Mesenchymal stem cell (in vitro differentiated cells and primary cell): ENCODE data around the gene PRRT2.
"Not testable (repeated sequence)": the region's sequence is repeated elsewhere in the genome, so short reads cannot be mapped to it uniquely, and the experiment has no call there.

Source experiments
- DNase-seq: peaks from one replicate; pipeline ENCODE4 v3.0.0-alpha.2; 2013
- H2AFZ ChIP-seq: one replicate; pipeline ENCODE4 v1.6.1; 2013; ENCODE audit warnings: low read depth, mild to moderate bottlenecking, control low read depth, inconsistent platforms, low read length, moderate library complexity
- H2AK5ac ChIP-seq: 2 replicates; pipeline ENCODE4 v1.6.1; 2013; ENCODE audit warnings: low read length, moderate library complexity, mild to moderate bottlenecking, inconsistent platforms; ENCODE audit not compliant: severe bottlenecking
- H2BK120ac ChIP-seq: one replicate; pipeline ENCODE4 v1.6.1; 2013; ENCODE audit warnings: low read depth, mild to moderate bottlenecking, inconsistent platforms, low read length, moderate library complexity
- H2BK12ac ChIP-seq, 2 experiments: one replicate each; pipeline ENCODE4 v1.6.1; 2013; ENCODE audit warnings: inconsistent platforms in 2 of 2, low read length in 2 of 2, mild to moderate bottlenecking in 2 of 2, moderate library complexity in 2 of 2, control low read depth in 1 of 2
- H2BK15ac ChIP-seq: one replicate; pipeline ENCODE4 v1.6.1; 2013; ENCODE audit warnings: mild to moderate bottlenecking, low read depth, inconsistent platforms; ENCODE audit not compliant: poor library complexity, severe bottlenecking
- H2BK5ac ChIP-seq: 2 replicates; pipeline ENCODE4 v1.6.1; 2013; ENCODE audit warnings: low read depth, mild to moderate bottlenecking, low read length, control low read depth, inconsistent platforms; ENCODE audit not compliant: poor library complexity, severe bottlenecking
- H3K14ac ChIP-seq, 2 experiments: one replicate each; pipeline ENCODE4 v1.6.1; 2013; ENCODE audit warnings: inconsistent platforms in 2 of 2, low read length in 2 of 2, control low read depth in 1 of 2, mild to moderate bottlenecking in 1 of 2, moderate library complexity in 1 of 2
- H3K18ac ChIP-seq, 2 experiments: one replicate each; pipeline ENCODE4 v1.6.1; 2013; ENCODE audit warnings: inconsistent platforms in 2 of 2, low read length in 2 of 2, control low read depth in 1 of 2, low read depth in 1 of 2, mild to moderate bottlenecking in 1 of 2
- H3K23ac ChIP-seq, 2 experiments: one replicate each; pipeline ENCODE4 v1.6.1; 2013; ENCODE audit warnings: inconsistent platforms in 2 of 2, low read length in 2 of 2, mild to moderate bottlenecking in 2 of 2, moderate library complexity in 2 of 2, control low read depth in 1 of 2
- H3K27ac ChIP-seq: 2 replicates; pipeline ENCODE4 v1.5.1; 2013; ENCODE audit warnings: mild to moderate bottlenecking, moderate library complexity, low read length, control low read depth, inconsistent platforms; ENCODE audit not compliant: poor library complexity, severe bottlenecking
- H3K27me3 ChIP-seq, 2 experiments: 2 replicates each; pipeline versions ENCODE4 v1.6.1 to v1.7.0; 2013; ENCODE audit warnings: low read length in 2 of 2, mild to moderate bottlenecking in 2 of 2, moderate library complexity in 2 of 2, control low read depth in 1 of 2, inconsistent platforms in 1 of 2; ENCODE audit not compliant: control insufficient read depth in 1 of 2, insufficient read depth in 1 of 2
- H3K36me3 ChIP-seq, 2 experiments: 2 replicates each; pipeline versions ENCODE4 v1.6.1 to v1.7.0; 2013; ENCODE audit warnings: low read length in 2 of 2, control low read depth in 1 of 2, inconsistent platforms in 1 of 2, low read depth in 1 of 2, mild to moderate bottlenecking in 1 of 2; ENCODE audit not compliant: insufficient read depth in 2 of 2, control insufficient read depth in 1 of 2
- H3K4ac ChIP-seq, 2 experiments: one replicate each; pipeline ENCODE4 v1.6.1; 2013; ENCODE audit warnings: inconsistent platforms in 2 of 2, low read length in 2 of 2, mild to moderate bottlenecking in 2 of 2, moderate library complexity in 2 of 2, control low read depth in 1 of 2, low read depth in 1 of 2
- H3K4me1 ChIP-seq: 2 replicates; pipeline ENCODE4 v1.6.1; 2013; ENCODE audit warnings: low read depth, low read length, control low read depth; ENCODE audit not compliant: control insufficient read depth, insufficient read depth
- H3K4me2 ChIP-seq: 2 replicates; pipeline ENCODE4 v1.6.1; 2013; ENCODE audit warnings: low read length, mild to moderate bottlenecking, inconsistent platforms; ENCODE audit not compliant: poor library complexity, severe bottlenecking
- H3K4me3 ChIP-seq, 2 experiments: 2 replicates each; pipeline versions ENCODE4 v1.5.1 to v1.7.0; 2013; ENCODE audit warnings: low read length in 2 of 2, mild to moderate bottlenecking in 2 of 2, control low read depth in 1 of 2, low read depth in 1 of 2; ENCODE audit not compliant: insufficient read depth in 1 of 2
- H3K79me1 ChIP-seq: replicated peaks from 2 replicates; pipeline ENCODE4 v1.6.1; 2013; ENCODE audit warnings: mild to moderate bottlenecking, control low read depth, low read length, inconsistent platforms; ENCODE audit not compliant: poor library complexity, severe bottlenecking
- H3K9ac ChIP-seq: 2 replicates; pipeline ENCODE4 v1.7.0; 2013; ENCODE audit warnings: mild to moderate bottlenecking, low read length, moderate library complexity
- H3K9me3 ChIP-seq: 2 replicates; pipeline ENCODE4 v1.7.0; 2013; ENCODE audit warnings: mild to moderate bottlenecking, low read length; ENCODE audit not compliant: control insufficient read depth
- H4K8ac ChIP-seq: one replicate; pipeline ENCODE4 v1.6.1; 2013; ENCODE audit warnings: inconsistent platforms, mild to moderate bottlenecking, low read length, moderate library complexity
- H4K91ac ChIP-seq: one replicate; pipeline ENCODE4 v1.6.1; 2013; ENCODE audit warnings: mild to moderate bottlenecking, low read length, inconsistent platforms
- WGBS: methylation state at CpG from one replicate; pipeline ENCODE4 v1.1.7; 2013; ENCODE audit warnings: mixed read lengths; 5-methylcytosine and 5-hydroxymethylcytosine counted together

PRRT2 gene

GRCh38 chr16:29767062-29767461, 44.9 kb upstream of the PRRT2 start:
- Histone ChIP-seq H3K4me3 (no peak overlapping the region), H3K4me2 (no peak overlapping the region), H3K27me3 (peaks cover 8 to 23% of the 10 kb centered on the region in 2 experiments), H2BK15ac (no peak overlapping the region), H3K27ac (no peak overlapping the region), H2AFZ (no peak overlapping the region), H3K9ac (no peak overlapping the region), H3K4ac (no peak overlapping the region), H4K8ac (no peak overlapping the region), H4K91ac (no peak overlapping the region), H3K36me3 (no peaks in the 10 kb centered on the region), H3K9me3 (no peaks in the 10 kb centered on the region), H2BK5ac (no peak overlapping the region), H3K79me1 (no peaks in the 10 kb centered on the region), H2AK5ac (no peak overlapping the region), H2BK120ac (no peak overlapping the region), H3K14ac (no peak overlapping the region), H2BK12ac (no peak overlapping the region), H3K18ac (no peak overlapping the region), H3K23ac (no peak overlapping the region), H3K4me1 (no peaks in the 10 kb centered on the region)
- 94% methylated on average over 2 of the region's 3 CpGs for WGBS
- no peak for DNase-seq

GRCh38 chr16:29769507-29769906, 42.5 kb upstream of the PRRT2 start:
- Histone ChIP-seq H3K4me3 (no peak overlapping the region), H2BK5ac (no peak overlapping the region), H2AK5ac (no peak overlapping the region), H3K27me3 (peaks cover 4 to 7% of the 10 kb centered on the region in 2 experiments), H3K4me2 (no peak overlapping the region), H3K23ac (no peak overlapping the region), H3K9me3 (no peaks in the 10 kb centered on the region), H3K18ac (no peak overlapping the region), H3K36me3 (no peaks in the 10 kb centered on the region), H3K4ac (no peak overlapping the region), H2BK15ac (no peak overlapping the region), H3K9ac (no peak overlapping the region), H2BK12ac (no peak overlapping the region), H3K4me1 (no peaks in the 10 kb centered on the region), H3K27ac (no peak overlapping the region), H4K8ac (no peak overlapping the region), H4K91ac (no peak overlapping the region), H3K14ac (no peak overlapping the region), H2AFZ (no peak overlapping the region), H3K79me1 (no peaks in the 10 kb centered on the region), H2BK120ac (no peak overlapping the region)
- no peak for DNase-seq
- 79% methylated on average over 2 of the region's 2 CpGs for WGBS

DNA sequence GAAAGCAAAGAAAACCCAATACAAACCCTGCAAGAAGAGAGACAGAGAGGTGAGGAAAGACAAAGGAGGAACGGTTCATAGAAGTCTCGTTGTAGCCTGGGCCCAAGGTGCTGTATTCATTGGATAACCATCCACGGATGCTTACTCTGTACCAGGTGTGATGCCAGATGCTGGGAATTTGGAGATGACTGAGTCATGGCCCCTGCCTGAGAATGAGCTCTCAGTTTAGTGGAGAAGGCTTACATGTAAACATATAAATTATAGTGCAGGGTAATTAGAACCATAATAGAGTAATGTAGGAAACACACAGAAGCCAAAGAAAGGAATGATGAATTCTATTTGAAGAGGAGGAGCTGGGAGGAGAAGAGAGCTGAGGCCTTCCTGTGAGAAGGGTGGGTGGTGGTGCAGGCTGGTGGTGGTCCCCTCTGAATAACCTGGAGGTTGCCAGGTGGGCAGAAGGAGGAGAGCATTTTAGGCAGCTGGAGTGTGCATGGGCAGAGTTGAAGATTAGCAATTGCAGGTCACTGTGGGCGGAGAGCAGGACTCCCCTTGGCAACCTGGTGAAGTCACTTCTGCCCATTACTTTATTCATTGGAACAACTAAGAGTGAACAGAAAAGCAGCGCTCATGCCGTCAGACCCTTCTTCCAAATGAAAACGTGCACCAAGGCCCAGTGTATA, 41.6 kb upstream of the PRRT2 start:
- no peak overlapping the region for H3K4ac ChIP-seq
- no peak overlapping the region for H2BK5ac ChIP-seq
- H4K91ac ChIP-seq = no peak overlapping the region
- no peaks in the 10 kb centered on the region for H3K36me3 ChIP-seq
- H3K4me2 ChIP-seq = no peak overlapping the region
- H2AFZ ChIP-seq = no peak overlapping the region
- no peaks in the 10 kb centered on the region for H3K9me3 ChIP-seq
- no peak overlapping the region for H2BK120ac ChIP-seq
- DNase-seq = no peak
- WGBS = 74% methylated on average over 4 of the region's 7 CpGs
- no peaks in the 10 kb centered on the region for H3K4me1 ChIP-seq
- no peak overlapping the region for H2BK12ac ChIP-seq
- H3K23ac ChIP-seq = peak overlapping the region in 1 of 2 experiments; percentile 41
- no peak overlapping the region for H2AK5ac ChIP-seq
- no peak overlapping the region for H3K18ac ChIP-seq
- H2BK15ac ChIP-seq = no peak overlapping the region
- H3K79me1 ChIP-seq = no peaks in the 10 kb centered on the region
- H4K8ac ChIP-seq = no peak overlapping the region
- no peak overlapping the region for H3K9ac ChIP-seq
- no peak overlapping the region for H3K4me3 ChIP-seq
- H3K27me3 ChIP-seq = peaks cover 2% of the 10 kb centered on the region in 2 experiments
- no peak overlapping the region for H3K14ac ChIP-seq
- no peak overlapping the region for H3K27ac ChIP-seq

GRCh38 chr16:29772330-29772729, 39.7 kb upstream of the PRRT2 start:
- H3K4me1 ChIP-seq, H2AFZ ChIP-seq, H3K27ac ChIP-seq, H4K8ac ChIP-seq, H2BK5ac ChIP-seq, H2AK5ac ChIP-seq, H3K23ac ChIP-seq, H3K27me3 ChIP-seq, H3K36me3 ChIP-seq, H3K4me3 ChIP-seq, H3K79me1 ChIP-seq, H4K91ac ChIP-seq, H2BK12ac ChIP-seq, H2BK120ac ChIP-seq, H2BK15ac ChIP-seq, H3K14ac ChIP-seq, H3K4me2 ChIP-seq, H3K4ac ChIP-seq, H3K18ac ChIP-seq, H3K9ac ChIP-seq, H3K9me3 ChIP-seq, DNase-seq: not testable (repeated sequence)
- WGBS = 97% methylated on average over 7 of the region's 7 CpGs
